ENCODE data around the gene C9orf50.
A peak's percentile ranks its signal among the peaks of the same experiment; 100 is the strongest.

The C9orf50 gene

GRCh38 chr9:129629251-129629820 lies 8.4 kb upstream of the C9orf50 start:
- no peak for DNase-seq

GRCh38 chr9:129628709-129629108 lies 7.8 kb upstream of the C9orf50 start:
- no peak for DNase-seq

- no peak for DNase-seq
These were observed 6.9 kb upstream of the C9orf50 start for GRCh38 chr9:129627556-129628440.

GRCh38 chr9:129626625-129627284 lies 5.9 kb upstream of the C9orf50 start:
- DNase-seq, result peak; percentile 89

GRCh38 chr9:129626079-129626624 lies 5.3 kb upstream of the C9orf50 start, which contains the start of gene NTMT1:
NTMT1 (plus strand) TSS chr9:129626163; CDS start chr9:129632704, 6,541 bp downstream.
- DNase-seq, result peak; percentile 58

GRCh38 chr9:129624947-129625346 lies 4.0 kb upstream of the C9orf50 start:
- peak; percentile 69 for DNase-seq

GRCh38 chr9:129624168-129624759 lies 3.4 kb upstream of the C9orf50 start:
- DNase-seq, result no peak

GRCh38 chr9:129623331-129623730 lies 2.4 kb upstream of the C9orf50 start:
- DNase-seq, result no peak

- DNase-seq, result no peak
These were observed 873 bp downstream of the C9orf50 start for GRCh38 chr9:129619787-129620668.

- DNase-seq, result peak; percentile 53
These were observed 3.7 kb downstream of the C9orf50 start for GRCh38 chr9:129617167-129617566.

- DNase-seq, result no peak
These were observed 5.3 kb downstream of the C9orf50 start for GRCh38 chr9:129615407-129616285.

GRCh38 chr9:129614932-129615331 lies 6.0 kb downstream of the C9orf50 start:
- DNase-seq, result no peak

- DNase-seq, result no peak
These were observed 7.3 kb downstream of the C9orf50 start for GRCh38 chr9:129613520-129614175.

- no peak for DNase-seq
These were observed 7.9 kb downstream of the C9orf50 start for GRCh38 chr9:129612815-129613519.

- DNase-seq, result no peak
These were observed 8.8 kb downstream of the C9orf50 start for GRCh38 chr9:129612123-129612522.

- DNase-seq, result no peak
These were observed 9.5 kb downstream of the C9orf50 start for GRCh38 chr9:129611307-129611800.

- DNase-seq, result peak; percentile 56
These were observed 10.2 kb downstream of the C9orf50 start for GRCh38 chr9:129610473-129611306.

GRCh38 chr9:129610213-129610472 lies 10.8 kb downstream of the C9orf50 start:
- DNase-seq, result no peak
